Thyroid gland (tissue), 4 donors: ENCODE data around the gene CROT.

Source experiments
- POLR2A ChIP-seq, 2 donors: fragments of 450-650 bp; IDR thresholded peaks; one replicate each; pipeline ENCODE4 v1.6.1; 2017; ENCODE audit warnings: antibody characterized with exemption in 2 of 2, mild to moderate bottlenecking in 2 of 2, moderate library complexity in 1 of 2
- TF ChIP-seq, protein P1 (sequence below), 6 experiments: fragments of 200-600 bp in 3 of 6; fragments of 450-650 bp in 3 of 6; sonication (generic) in 3 of 6; IDR thresholded peaks; one replicate each; pipeline ENCODE4 v1.5.1; 2016 to 2019; ENCODE audit warnings: antibody characterized with exemption in 6 of 6, mild to moderate bottlenecking in 2 of 6, inconsistent platforms in 1 of 6, moderate library complexity in 1 of 6

DNA sequence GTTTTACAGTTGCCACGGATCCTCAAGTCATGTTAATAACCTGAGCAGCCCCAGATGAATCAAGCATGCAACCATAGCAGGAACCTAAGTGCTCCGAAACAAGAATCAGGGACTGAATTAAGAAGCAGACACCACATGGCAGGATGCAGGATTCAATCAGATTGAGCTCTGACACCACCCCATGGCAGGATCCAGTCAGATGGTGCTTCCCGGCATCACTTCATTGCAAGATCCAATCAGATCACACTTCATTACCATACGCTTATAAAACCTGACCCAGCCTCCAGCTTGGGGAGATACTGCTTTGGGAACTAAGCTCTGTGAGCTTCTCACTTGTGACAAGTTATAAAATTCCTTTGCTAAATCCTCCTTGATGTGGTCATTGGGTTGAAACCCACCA lies 74.7 kb downstream of the CROT start:
- TF ChIP-seq, protein P1, sequence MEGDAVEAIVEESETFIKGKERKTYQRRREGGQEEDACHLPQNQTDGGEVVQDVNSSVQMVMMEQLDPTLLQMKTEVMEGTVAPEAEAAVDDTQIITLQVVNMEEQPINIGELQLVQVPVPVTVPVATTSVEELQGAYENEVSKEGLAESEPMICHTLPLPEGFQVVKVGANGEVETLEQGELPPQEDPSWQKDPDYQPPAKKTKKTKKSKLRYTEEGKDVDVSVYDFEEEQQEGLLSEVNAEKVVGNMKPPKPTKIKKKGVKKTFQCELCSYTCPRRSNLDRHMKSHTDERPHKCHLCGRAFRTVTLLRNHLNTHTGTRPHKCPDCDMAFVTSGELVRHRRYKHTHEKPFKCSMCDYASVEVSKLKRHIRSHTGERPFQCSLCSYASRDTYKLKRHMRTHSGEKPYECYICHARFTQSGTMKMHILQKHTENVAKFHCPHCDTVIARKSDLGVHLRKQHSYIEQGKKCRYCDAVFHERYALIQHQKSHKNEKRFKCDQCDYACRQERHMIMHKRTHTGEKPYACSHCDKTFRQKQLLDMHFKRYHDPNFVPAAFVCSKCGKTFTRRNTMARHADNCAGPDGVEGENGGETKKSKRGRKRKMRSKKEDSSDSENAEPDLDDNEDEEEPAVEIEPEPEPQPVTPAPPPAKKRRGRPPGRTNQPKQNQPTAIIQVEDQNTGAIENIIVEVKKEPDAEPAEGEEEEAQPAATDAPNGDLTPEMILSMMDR (IDR thresholded peaks at IDR 0.05) = no peak
- TF ChIP-seq POLR2A (IDR thresholded peaks at IDR 0.05) = no peak
